Activated CD8-positive, alpha-beta T cell treated with anti-CD3 and anti-CD28 coated beads for 36 hours (primary cell): ENCODE results near the gene CGNL1. TPM values are rescaled to one million over a fixed set of nuclear protein-coding genes. Genes with fewer than 3 reads are reported as not detected.

ENCODE experiments used
- ATAC-seq: fragments of 200-7000 bp; cut with Tn5 transposase; one replicate; pipeline ENCODE4 v1.10.0; 2021; ENCODE audit warnings: mild to moderate bottlenecking, moderate library complexity
- CTCF ChIA-PET: fragments of 350-600 bp; sonication (Branson Sonifier 250); formaldehyde crosslinking; loops from one replicate; lab custom pipeline; 2021; ENCODE audit warnings: antibody characterized with exemption; lab: Charles Lee
- POLR2A ChIA-PET: fragments of 350-600 bp; sonication (Branson Sonifier 250); formaldehyde crosslinking; loops from one replicate; lab custom pipeline; 2021; ENCODE audit warnings: antibody characterized with exemption; lab: Charles Lee
- DNase-seq: peaks from one replicate; pipeline ENCODE4 v3.0.0-alpha.2; 2020
- H3K27ac Mint-ChIP-seq: one replicate; pipeline ENCODE4 v1.8.0; 2021; ENCODE audit warnings: mild to moderate bottlenecking, mixed read lengths
- H3K27me3 Mint-ChIP-seq: one replicate; pipeline ENCODE4 v1.8.0; 2021; ENCODE audit warnings: mixed read lengths
- H3K36me3 Mint-ChIP-seq: one replicate; pipeline ENCODE4 v1.8.0; 2021; ENCODE audit warnings: low read depth, mixed read lengths
- H3K4me1 Mint-ChIP-seq: one replicate; pipeline ENCODE4 v1.8.0; 2021; ENCODE audit warnings: low read depth, mixed read lengths
- H3K4me3 Mint-ChIP-seq: one replicate; pipeline ENCODE4 v1.8.0; 2021; ENCODE audit warnings: mild to moderate bottlenecking, moderate library complexity, mixed read lengths
- H3K9me3 Mint-ChIP-seq: one replicate; pipeline ENCODE4 v1.8.0; 2021; ENCODE audit warnings: mixed read lengths
- intact Hi-C: fragments of 100-400 bp; cut with micrococcal nuclease; formaldehyde crosslinking; loops from one replicate; pipeline ENCODE4 v1.10.0; 2022
- total RNA-seq, 2 experiments: library from RNA; stranded (reverse); gene quantifications; one replicate each; pipeline ENCODE4 v1.2.3, GENCODE V29; 2021
- TF ChIP-seq, protein P1 (sequence below): fragments of 200-600 bp; IDR thresholded peaks from one replicate; pipeline ENCODE4 v1.8.0; 2022; ENCODE audit warnings: antibody characterized with exemption, mild to moderate bottlenecking

Gene CGNL1
- total RNA-seq, 2 experiments from 2014 or later: not detected

DNA sequence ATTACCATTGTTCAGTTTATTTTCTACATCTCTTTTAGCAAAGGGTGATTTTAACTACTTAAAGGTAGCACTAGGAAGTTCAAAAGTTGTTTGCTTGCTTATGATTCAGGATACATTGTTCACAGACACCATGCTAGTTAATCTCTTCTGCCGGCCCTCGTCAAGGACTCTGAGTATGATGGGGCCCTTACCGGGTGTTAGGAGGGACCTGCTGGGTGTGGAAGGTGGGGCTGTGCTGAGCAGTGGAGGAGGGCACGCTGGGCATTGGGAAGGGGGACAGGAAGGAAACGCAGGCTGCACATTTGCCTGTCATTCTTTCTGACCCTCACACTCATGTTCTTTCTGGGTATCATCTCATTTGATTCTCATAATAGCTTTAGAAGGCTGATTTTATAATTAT is 150.3 kb downstream of the CGNL1 start:
- Mint-ChIP-seq H3K27me3 (peaks cover 2% of the 10 kb centered on the region), H3K36me3 (no peaks in the 10 kb centered on the region), H3K9me3 (no peaks in the 10 kb centered on the region), H3K27ac (no peak overlapping the region), H3K4me1 (no peaks in the 10 kb centered on the region), H3K4me3 (no peak overlapping the region)
- no peak for DNase-seq
- no peak for ATAC-seq
- intact Hi-C loops: loop anchor here (5.0 kb wide), 1 partner anchor 184 kb away; no protein-coding TSS in a partner anchor
- ChIA-PET CTCF (interaction anchor here (1.2 to 5.6 kb wide), 13 partner anchors 7 to 1035 kb away, joined by 3 to 122 read pairs (median 6); no protein-coding TSS in a partner anchor), POLR2A (no interaction called here)
- TF ChIP-seq, protein P1, sequence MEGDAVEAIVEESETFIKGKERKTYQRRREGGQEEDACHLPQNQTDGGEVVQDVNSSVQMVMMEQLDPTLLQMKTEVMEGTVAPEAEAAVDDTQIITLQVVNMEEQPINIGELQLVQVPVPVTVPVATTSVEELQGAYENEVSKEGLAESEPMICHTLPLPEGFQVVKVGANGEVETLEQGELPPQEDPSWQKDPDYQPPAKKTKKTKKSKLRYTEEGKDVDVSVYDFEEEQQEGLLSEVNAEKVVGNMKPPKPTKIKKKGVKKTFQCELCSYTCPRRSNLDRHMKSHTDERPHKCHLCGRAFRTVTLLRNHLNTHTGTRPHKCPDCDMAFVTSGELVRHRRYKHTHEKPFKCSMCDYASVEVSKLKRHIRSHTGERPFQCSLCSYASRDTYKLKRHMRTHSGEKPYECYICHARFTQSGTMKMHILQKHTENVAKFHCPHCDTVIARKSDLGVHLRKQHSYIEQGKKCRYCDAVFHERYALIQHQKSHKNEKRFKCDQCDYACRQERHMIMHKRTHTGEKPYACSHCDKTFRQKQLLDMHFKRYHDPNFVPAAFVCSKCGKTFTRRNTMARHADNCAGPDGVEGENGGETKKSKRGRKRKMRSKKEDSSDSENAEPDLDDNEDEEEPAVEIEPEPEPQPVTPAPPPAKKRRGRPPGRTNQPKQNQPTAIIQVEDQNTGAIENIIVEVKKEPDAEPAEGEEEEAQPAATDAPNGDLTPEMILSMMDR: no peak

DNA sequence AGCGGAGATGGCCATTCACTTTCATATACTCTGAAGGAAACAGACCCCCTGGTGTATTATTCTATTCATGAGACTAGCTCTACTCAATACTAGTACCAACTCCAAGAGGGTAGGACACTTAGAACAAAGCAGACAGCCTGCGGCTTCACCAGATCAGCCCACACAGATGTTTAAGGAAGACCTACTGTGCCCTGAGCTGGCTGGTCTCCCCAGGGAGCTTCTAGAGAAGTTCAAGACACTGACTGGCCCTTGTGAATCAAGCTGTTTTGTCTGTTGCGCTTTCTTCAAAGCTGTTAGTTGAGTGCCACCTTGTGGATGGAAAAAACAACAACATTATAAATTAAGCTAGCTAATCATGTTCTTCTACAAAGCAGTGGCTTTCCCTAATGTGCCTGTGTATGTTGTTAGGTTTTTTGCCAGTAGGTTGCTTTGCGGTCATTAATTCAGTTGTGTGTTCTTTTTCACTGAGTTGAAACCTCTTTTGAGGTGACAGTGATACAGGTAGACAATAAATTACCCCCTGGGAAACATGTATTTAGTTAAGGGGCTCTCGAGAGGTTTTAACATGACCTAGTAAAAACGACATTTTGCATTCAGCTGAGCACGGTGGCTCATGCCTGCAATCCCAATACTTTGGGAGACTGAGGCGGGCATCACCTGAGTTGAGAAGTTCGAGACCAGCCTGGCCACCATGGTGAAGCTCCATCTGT is 151.2 kb downstream of the CGNL1 start:
- DNase-seq (peak; percentile 5), ATAC-seq (no peak)
- no peak overlapping the region for H3K4me3 Mint-ChIP-seq
- ChIA-PET CTCF (interaction anchor here (0.7 to 5.6 kb wide), 24 partner anchors 8 to 1036 kb away, joined by 3 to 122 read pairs (median 6); no protein-coding TSS in a partner anchor), POLR2A (interaction anchor here (0.6 kb wide), 1 partner anchor 569 kb away, joined by 4 read pairs; no protein-coding TSS in a partner anchor)
- no peaks in the 10 kb centered on the region for H3K4me1 Mint-ChIP-seq
- TF ChIP-seq, protein P1: peak; percentile 60
- H3K27me3 Mint-ChIP-seq: peaks cover 5% of the 10 kb centered on the region
- no peaks in the 10 kb centered on the region for H3K36me3 Mint-ChIP-seq
- intact Hi-C loops: loop anchor here (5.0 kb wide), 1 partner anchor 185 kb away; no protein-coding TSS in a partner anchor
- H3K27ac Mint-ChIP-seq: no peak overlapping the region
- H3K9me3 Mint-ChIP-seq: no peaks in the 10 kb centered on the region

DNA sequence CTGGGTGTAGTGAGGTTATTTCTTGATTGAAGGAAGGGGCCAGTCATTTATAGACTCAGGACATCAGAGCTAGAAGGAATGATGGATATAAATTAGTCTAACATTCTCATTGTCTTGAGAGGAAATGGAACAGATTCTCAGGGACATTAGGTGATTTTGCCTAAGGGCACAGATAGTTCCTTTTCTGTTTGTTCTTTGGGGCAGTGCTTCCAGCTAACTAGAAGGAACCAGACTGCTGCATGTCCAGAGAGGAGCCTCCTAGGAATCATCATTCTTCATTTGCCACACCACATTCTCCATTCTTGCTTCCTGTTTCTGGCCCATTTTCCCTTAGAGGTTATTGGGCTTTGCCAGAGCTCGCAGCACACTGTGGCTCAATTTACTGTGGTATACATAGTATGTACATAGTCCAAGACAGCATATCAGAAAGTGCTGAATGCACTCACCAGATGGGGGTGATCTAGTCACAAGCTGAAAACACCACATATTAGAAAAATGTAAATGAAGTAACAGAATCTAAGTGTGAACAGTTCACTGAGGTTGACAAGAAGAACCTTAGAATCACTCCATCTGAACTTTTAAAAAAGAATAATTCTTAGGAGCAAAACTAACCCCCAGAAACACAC is 152.7 kb downstream of the CGNL1 start:
- ChIA-PET CTCF (interaction anchor here (1.1 to 5.6 kb wide), 9 partner anchors 8 to 223 kb away, joined by 3 to 122 read pairs (median 10); no protein-coding TSS in a partner anchor), POLR2A (no interaction called here)
- intact Hi-C loops: loop anchor here (5.0 kb wide), 1 partner anchor 187 kb away; no protein-coding TSS in a partner anchor
- DNase-seq (no peak), ATAC-seq (no peak)
- peaks cover 7% of the 10 kb centered on the region for H3K27me3 Mint-ChIP-seq
- TF ChIP-seq, protein P1: no peak
- no peaks in the 10 kb centered on the region for H3K9me3 Mint-ChIP-seq
- no peaks in the 10 kb centered on the region for H3K36me3 Mint-ChIP-seq
- no peak overlapping the region for H3K27ac Mint-ChIP-seq
- H3K4me1 Mint-ChIP-seq: no peaks in the 10 kb centered on the region
- no peak overlapping the region for H3K4me3 Mint-ChIP-seq

DNA sequence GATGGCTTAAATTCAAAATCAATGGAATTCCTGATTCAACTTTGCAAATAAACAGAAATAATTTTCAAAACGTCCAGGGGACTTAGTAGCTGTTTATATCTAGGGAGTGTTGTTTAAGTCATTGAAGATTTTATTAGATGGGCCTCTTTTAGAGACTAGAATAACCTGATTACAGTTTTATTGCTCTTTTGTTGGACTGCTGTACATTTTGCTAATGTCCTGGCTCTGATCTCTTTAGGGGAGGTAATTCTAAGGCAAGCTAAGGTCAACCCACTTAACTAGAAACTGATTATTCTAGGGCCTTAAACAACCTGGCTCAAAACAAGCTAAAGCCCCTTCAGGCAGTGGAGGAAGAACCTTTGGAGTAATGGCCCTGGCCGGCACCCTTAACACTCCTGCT is 153.4 kb downstream of the CGNL1 start:
- peaks cover 7% of the 10 kb centered on the region for H3K27me3 Mint-ChIP-seq
- DNase-seq: no peak
- H3K4me1 Mint-ChIP-seq: no peaks in the 10 kb centered on the region
- H3K9me3 Mint-ChIP-seq: no peaks in the 10 kb centered on the region
- POLR2A ChIA-PET: no interaction called here
- CTCF ChIA-PET: interaction anchor here (1.0 to 5.6 kb wide), 8 partner anchors 9 to 224 kb away, joined by 3 to 122 read pairs (median 7); no protein-coding TSS in a partner anchor
- ATAC-seq: no peak
- intact Hi-C loops: loop anchor here (5.0 kb wide), 1 partner anchor 187 kb away; no protein-coding TSS in a partner anchor
- no peak overlapping the region for H3K4me3 Mint-ChIP-seq
- TF ChIP-seq, protein P1: no peak
- H3K36me3 Mint-ChIP-seq: no peaks in the 10 kb centered on the region
- no peak overlapping the region for H3K27ac Mint-ChIP-seq
